HL-60/S4 treated with retinoic acid at 250 ng/mL for 4 days and 3 days (cell line): Measurements from ENCODE around the gene SSU72.
"Not testable (repeated sequence)": the region's sequence is repeated elsewhere in the genome, so short reads cannot be mapped to it uniquely, and the experiment has no call there.

Experiments used
- in situ Hi-C: fragments of 300-500 bp; cut with MboI; formaldehyde crosslinking; loops from 2 replicates; pipeline ENCODE4 v1.7.0; 2022; ENCODE audit warnings: low sequenced_read_pairs

SSU72 gene

GRCh38 chr1:1509465-1509850 lies 65.2 kb downstream of the SSU72 start:
- in situ Hi-C loops: not testable (repeated sequence)

GRCh38 chr1:1508775-1509464 lies 65.7 kb downstream of the SSU72 start:
- in situ Hi-C loops: not testable (repeated sequence)

DNA sequence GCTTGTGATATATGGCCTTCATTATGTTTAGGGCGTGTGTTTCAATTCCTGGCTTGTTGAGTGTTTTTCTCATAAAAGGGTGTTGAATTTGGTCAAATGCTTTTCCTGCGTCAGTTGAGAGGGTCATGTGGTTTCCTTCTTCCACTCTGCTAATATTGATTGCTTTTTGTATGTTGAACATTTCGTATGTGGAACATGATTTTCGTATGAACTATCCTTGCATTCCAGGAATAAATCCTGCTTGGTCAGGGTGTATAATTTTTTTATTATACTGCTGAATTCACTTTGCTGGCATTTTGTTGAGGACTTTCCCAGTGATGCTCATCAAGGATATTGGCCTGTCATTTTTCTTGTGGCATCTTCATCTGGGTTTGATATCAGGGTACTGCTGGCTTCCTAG lies 67.4 kb downstream of the SSU72 start:
- in situ Hi-C loops: no loop called here

DNA sequence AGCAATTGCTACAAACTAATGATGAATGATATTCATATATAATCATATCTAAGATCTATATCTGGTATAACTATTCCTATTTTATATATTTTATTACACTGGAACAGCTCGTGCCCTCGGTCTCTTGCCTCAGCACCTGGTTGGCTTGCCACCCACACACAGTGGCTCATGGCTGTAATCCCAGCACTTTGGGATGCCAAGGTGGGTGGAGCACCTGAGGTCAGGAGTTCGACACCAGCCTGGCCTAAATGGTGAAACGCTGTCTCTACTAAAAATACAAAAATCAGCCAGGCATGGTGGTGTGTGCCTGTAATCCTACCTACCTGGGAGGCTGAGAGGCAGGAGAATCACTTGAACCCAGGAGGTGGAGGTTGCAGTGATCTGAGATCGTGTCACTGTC lies 68.9 kb downstream of the SSU72 start:
- in situ Hi-C loops: not testable (repeated sequence)

- in situ Hi-C loops: not testable (repeated sequence)
Observed at GRCh38 chr1:1505366-1505798, 69.3 kb downstream of the SSU72 start.

- in situ Hi-C loops: not testable (repeated sequence)
Observed at GRCh38 chr1:1504777-1505365, 69.8 kb downstream of the SSU72 start.

GRCh38 chr1:1495461-1495975 lies 79.1 kb downstream of the SSU72 start:
- in situ Hi-C loops: not testable (repeated sequence)

DNA sequence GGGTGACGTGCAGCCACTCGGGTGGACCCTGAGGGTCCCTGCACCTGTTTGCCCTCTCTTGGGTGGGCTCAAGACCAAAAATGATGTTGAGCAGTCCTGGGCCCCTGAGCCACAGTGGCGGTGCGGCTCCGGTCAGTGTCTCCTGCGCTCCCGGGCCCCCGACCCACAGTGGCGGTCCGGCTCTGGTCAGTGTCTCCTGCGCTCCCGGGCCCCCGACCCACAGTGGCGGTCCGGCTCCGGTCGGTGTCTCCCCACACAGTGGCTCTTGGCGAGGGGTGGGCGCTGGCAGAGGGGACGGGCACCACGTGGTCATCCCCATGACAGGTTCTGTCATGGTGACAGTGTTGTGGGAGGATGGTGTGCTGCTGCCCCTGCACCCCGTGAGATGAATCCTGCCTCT lies 80.4 kb downstream of the SSU72 start:
- in situ Hi-C loops: not testable (repeated sequence)
